Measurements from ENCODE around the gene NRG3.

The NRG3 gene

DNA sequence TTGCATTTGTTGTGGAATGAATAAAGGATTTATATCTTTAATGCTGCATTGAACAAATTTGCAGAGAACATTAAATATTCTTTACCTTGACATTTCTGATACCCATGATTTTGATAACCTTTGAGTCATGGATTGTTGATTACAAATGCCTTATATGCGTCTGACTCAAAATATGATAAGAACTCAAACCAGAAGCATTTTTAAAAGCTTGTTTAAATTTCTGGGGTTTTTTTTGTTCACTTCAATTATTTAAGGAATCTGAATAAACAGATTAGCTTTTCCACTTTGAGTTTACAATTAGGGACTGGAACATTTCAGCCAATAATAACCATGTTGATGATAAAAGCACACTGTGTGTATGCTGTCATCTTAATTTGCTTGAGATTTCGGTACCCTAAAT lies 253.5 kb downstream of the NRG3 start:
- no peak for DNase-seq

DNA sequence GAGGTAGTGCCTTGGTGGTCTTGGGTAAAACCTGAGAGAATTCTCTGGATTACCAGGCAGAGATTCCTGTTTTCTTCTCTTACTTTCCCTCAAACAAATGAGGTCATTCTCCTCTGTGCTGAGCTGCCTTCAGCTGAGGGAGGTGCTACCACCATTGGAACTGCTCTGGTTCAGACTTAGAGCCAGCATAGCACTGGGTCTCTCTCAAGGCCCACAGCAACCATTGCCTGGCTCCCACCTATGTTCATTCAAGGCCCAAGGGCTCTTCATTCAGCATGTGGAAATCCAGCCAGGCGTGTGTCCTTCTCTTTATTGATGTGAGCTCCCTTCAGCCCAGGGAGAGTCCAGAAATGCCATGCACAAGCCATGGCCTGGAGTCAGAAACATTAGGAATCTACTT lies 261.1 kb downstream of the NRG3 start:
- no peak for DNase-seq

DNA sequence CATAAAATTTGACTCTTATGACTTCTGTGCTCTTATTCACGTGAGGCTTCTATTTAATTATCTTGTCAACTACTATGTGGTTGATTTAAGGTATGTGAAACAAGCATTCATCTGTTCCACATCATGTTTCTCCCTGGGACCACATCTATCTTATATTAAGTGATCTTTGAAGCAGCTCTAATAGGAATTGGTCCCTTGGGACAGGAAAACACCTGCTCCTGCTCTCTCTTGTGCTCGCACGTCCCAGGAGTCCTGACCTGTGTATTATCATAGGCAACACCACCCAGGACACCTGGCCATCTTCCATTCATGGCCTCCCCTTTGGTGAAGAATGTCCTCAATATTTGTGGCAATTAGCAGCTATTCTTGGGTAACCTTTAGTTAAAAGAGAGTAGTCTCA lies 269.2 kb downstream of the NRG3 start:
- DNase-seq: no peak

DNA sequence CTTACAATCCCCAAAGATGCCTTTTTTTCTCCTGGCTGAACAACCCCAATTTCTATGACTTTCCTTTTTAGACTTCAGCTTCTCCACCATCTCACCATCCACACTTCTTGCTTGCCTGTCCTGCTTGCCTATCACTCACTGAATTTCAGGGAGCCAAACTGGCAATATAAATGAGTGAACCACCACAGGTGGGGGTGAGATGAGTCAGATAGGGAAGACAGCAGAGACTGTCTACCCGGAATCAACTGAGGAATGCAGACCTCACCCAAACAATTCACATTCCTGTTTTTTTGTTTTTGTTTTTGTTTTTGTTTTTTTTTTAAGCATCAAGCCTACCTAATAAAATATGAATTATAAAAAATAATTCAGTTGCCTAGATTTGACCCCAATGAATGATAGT lies 273.8 kb downstream of the NRG3 start:
- no peak for DNase-seq

DNA sequence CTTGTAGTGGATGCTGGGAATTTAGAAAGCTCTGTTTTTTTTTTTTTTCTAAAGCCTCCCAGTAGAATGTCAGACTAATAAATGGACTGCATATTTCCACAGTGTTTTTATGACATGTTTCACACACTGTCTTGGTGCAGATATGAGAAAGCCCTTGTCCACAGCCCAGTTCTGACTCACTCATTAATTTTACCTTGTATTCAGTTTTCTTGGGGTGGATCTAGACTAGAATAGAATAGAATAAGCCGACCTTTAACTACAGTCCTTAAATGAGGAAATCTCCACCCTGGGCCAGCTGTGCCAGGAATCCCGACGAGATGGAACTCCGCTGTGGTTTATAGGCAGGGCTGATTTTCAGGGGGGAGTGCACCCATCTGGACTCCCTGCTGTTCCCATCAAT lies 274.7 kb downstream of the NRG3 start:
- no peak for DNase-seq

DNA sequence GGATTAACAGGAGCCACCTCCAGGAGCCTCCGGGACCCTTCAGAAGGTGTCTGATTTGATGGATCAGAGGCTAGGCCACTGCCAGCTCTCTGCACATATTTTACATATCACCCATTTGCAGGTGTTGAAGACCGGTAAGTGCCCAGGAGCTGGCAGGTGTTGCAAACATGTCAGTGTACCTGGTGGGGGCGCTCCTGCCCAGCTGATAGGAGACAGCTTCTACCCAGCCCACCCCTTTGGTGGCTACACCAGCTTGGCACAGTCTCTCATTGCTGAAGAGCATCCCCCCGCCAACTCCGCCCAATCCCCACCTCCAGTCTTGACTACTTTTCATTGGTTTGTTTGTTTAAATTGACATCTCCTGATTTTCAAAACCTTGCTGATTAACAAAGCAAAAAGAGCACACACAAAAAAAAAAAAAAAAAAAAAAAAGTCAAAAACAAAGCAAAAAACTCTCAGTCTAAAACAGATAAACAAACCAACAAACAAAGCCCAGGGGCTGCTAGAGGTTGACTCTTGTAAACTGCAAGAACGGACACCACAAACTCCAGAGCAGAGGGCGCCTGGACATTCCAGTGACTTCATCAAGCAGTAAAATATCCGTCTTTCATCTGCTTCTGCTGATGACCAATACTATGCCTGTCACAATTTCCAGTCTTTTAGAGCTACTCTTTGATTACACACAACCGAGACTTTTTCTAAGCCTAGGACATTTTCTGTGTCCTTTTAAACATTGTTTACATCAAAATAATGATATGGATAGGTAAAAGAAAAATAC lies 275.3 kb downstream of the NRG3 start:
- no peak for DNase-seq

DNA sequence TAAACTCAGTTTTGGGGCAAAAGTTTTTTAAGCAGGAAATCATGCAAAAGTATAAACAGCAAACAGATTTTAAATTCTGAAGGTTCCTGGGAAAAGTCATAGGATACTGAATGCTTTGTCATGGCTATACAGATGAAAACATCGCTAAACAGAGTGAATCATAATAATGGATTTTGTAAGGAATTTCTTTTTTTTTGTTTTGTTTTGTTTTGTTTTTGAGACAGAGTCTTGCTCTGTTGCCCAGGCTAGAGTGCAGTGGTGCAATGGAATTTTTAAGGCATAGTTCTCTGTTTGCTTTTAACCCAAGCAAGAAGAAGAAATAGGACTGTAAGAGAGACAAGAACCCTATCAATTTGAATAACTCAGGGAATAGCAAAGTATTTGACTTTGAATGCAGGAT lies 285.3 kb downstream of the NRG3 start:
- DNase-seq: no peak

DNA sequence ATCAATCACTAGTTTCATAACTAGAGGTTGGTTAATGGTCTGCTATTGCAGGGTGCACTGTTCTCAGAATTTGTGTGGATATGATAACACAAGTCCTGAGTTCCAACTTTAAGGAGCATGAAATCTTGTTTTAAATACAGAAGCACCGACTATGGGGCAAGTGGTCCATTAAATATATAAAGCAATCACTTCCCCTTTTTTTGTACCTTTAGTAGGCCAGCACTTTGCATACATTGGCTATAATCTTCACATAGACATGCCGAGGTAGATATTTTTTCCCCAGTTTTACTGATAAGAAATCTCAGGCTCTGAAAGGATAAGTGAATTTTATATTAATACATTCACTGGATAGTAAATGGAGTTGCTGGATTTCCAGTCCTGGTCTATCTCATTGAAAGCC lies 286.3 kb downstream of the NRG3 start:
- no peak for DNase-seq

DNA sequence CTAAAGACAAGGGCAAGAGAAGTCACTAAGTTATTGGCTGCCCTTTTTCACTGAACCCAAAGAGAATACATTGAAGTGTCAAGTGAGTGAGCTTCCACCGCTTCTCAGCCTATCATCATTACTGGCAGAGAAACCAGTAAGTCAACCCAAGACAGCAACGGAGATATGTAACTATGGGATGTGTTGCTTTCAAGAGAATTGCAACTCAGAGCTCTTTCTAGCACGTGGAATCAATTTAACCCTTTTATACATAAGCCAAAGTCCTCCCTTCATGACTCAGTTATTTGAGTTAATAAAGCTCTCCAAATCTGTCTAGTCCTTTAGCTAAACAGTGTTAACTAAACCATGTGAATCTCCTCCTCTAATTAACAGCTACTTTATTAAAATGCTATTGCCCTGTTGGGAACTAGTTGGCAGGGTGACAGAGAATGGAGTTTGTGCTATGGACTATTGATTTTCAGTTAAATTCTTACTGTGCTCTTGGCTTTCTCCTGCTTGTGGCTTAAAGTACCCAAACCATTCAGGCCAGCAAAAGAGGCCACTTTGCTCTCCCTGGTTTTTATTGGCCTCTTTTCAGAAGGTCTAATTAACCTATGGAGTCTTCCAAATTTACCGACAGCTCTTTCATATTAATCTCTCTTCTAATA lies 287.7 kb downstream of the NRG3 start:
- no peak for DNase-seq

DNA sequence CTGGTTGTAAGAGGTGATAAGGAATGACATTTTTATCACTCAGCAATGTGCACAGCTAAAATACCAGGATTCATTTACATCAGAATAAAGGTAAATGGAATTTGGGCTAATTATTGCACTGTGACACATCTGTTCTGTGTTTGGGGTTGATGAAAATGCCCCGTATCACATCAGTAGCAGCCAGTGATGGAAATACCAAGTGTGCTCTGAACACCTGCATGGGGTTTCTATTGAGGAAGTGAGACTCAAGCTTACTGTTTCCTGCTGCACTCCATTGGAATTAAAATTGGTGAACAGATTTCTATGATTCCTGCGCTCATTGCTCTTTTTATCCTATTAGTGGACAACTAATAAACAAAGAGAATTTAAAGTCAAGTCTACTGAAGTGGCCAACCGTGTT lies 296.9 kb downstream of the NRG3 start:
- no peak for DNase-seq

DNA sequence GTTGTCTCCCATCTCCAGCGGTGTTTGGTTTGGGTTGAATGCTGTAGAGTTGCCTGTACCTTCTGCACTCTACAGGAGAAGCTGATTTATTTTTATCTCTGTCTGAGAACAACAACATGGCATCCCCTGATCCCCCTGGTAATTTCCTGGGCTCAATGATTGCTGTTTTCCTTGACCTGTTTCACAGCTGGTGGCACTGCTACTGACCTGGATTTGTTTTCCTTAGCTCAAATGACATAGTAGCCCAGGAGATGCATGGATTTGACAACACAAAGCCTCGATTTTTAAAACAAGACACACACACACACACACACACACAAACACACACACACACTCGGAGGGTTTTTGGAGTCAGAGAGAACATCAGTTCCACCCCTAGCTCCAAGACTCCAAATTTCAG lies 301.6 kb downstream of the NRG3 start:
- DNase-seq: no peak

DNA sequence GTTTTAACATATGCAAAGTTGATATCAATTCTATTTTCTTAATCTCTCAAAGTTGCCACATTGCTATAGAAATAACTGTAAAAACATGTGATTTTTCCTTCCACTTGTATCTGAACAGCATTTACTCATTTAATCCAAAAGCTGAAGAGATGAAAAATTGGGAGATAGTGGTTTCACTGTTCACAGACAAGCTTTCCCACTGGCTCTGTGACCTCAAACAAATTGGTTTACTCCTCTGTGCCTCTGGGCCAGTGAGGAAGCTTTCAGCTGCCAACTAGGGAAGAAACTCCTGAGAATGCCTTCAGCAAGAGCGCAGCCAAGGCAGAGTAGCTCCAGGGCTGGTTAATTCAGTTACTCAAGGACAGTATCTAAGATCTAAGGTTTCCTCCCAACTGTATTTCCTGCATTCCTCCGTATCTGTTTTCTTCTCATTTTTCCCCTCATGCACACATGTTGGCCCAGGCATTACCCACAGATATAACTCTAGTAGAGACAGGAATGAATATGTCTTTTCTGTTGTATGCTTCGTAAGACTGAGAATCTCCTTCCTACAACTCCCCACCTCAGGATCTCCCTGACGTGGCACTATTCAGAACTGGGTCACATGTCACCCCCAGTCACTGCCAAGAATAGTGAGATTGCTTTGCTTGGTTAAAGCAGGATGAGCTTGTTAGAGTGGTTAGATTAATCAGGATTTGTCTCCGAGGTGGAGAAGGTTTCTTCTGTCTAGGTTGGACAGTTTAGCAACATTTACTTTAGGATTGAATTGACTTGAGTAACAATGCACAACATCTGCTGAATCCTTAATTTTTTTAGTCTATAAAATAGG lies 315.7 kb downstream of the NRG3 start:
- DNase-seq: no peak

DNA sequence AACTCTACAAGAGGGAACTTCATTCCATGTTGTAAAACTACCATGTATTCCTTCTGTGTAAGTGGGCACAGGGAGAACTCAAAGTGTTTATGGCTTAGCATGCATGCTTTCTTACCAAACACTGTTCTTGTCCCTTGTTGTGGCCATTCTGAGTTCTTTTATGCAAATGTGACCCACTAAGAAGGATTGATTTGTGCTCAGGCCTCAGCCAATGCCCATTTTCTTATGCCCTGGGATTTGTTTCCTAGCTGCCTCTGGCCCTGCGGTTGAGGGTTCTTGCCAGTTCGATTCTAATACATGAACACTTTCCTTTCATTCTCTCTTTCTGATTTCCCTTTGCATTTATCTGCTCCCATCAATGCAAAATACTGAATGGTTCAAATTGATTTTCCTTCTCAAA lies 316.7 kb downstream of the NRG3 start:
- DNase-seq: no peak

DNA sequence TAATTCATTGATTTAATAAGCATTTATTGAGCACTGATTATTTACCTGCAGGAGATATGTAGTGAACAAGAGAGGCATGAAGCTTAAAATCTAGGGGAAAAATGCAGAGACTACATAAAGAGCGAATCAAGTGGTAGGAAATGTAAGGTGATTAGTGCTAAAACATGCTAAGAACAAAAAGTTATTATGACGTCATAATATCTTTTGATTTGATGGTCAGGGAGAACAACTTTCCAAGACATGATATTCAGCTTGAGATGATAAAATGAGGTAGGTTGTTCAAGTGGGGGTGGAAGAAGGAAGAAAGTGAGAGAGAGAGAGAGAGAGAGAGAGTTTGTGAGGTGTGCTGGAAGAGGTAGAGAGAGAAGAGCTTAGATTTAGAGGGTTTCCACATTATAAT lies 317.7 kb downstream of the NRG3 start:
- DNase-seq: no peak

DNA sequence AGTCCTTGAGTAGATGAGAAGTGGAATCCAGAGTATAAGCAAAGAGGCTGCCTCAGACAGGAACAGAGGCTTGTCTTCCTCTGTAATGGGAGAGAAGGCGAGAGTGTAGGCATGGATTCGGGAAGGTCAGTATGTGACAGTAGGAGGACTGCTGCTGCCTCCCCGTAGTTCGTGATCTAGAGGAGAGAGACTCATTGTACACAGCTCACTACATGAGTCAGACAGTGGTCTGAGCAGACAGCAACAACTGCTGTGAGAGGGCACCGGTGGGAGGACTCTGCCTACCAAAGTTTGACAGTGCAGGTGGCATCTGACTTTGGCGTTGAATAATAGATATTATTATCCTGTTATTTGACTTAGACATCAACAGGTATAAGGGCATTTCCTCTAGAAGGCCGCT lies 319.4 kb downstream of the NRG3 start:
- no peak for DNase-seq

DNA sequence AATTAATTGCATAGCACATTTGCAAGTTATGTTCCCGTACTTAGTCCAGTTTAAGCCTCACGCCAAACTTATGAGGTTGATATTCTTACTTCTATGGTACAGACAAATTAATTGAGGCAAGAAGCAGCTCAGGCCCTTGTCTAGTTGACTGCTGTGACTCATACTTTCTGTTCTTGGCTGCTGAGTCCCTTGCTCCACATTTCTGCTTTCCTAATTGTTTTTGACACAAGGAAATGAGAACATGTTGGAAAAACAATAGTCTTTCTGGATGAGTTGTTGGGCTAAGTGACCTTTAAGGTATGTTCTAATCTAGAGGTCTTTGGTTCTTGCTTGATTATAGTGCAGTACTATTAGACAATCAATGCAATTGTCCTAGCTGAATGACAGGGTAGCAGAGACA lies 331.8 kb downstream of the NRG3 start:
- DNase-seq: no peak

DNA sequence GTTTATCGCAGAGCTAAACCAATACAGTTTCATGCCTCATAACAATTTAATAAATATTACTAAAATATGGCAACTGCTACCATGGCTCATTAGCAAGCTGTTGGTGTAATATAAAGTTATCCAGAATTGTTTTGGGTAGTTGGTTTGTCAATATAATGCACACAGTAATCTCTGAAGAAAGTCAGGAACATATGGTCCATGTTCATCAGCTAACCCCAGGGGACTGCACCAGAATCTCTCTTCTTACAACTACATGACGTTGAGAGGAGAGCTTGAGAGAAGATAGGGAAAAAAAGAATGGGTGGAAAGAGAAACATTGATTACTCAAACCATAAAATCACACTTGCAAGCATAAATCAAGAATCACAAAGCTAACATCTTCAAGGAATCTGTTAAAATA lies 333.7 kb downstream of the NRG3 start:
- no peak for DNase-seq

DNA sequence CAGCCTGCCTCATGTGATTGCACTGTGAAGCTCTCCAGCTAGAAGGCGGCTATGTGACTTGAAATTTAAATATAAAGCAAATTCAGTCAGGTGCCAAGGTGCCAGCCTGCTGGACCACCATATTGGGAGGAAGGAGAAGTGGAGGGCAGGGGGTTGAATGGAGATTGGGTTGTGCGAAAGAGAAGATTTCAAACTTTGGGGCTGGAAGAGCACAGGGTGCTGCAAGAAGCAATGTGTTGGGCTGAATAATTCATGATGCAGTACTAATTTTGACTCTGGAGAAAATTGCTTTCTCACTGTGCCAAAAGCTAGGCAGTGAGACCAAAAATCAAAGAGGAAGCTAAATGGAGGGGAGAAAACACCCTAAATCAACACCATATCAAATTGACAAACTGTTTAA lies 335.3 kb downstream of the NRG3 start:
- DNase-seq: no peak

DNA sequence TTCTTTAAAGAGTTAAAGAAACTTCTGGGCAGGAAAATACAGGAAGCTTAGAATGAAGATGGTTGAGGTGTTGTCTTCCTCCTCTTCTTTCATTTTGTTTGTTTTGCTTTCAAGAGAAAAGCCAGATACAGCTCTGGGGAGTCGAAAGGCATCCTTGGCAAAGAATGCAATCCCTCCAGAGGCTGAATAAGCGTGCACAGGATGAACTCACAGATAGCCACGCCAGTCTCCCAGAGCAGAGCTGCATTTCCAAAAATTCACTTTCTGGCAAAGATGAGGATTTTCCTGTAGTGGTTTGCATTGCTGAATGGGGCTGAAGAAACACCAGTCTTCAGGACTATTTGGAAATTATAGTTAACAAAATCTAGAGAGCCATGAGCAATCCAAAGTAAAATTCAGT lies 336.4 kb downstream of the NRG3 start:
- no peak for DNase-seq

DNA sequence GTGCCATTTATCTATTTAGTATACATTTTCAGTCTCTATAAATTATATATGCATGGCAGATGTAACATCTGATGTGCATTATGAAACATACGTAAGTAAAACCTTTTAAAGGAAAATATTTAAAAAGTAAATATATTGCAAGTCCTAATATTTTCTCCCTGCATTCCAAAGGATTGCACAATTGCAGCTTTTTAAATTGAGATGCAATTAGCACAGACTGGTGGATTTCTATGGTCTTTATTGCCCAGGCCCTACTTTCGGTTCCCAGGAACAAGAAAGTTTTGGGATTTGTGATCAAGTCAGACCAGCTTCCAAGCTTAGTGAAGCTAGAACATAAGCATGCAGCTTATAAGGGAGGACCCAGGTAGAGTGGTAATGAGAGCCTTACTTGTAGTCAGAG lies 337.8 kb downstream of the NRG3 start:
- DNase-seq: no peak

DNA sequence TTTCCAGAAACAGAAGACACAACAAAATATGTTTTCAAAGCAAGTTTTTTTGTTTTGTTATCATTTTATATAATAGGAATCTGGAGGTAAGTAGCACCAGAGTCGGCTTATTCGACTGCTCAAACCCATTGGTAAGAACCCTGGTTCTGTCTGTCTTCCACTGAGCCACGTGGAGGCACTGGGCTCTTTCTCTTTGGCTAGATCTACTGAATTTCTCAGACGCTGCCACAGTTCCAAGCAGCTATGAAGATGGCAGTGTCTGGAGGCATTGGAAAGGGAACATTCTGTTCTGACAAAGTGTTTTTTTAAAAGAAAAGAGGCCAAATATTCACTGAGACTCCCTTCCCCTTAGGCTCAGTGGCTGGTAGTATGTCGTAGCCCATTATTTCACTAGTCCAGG lies 338.8 kb downstream of the NRG3 start:
- DNase-seq: no peak

DNA sequence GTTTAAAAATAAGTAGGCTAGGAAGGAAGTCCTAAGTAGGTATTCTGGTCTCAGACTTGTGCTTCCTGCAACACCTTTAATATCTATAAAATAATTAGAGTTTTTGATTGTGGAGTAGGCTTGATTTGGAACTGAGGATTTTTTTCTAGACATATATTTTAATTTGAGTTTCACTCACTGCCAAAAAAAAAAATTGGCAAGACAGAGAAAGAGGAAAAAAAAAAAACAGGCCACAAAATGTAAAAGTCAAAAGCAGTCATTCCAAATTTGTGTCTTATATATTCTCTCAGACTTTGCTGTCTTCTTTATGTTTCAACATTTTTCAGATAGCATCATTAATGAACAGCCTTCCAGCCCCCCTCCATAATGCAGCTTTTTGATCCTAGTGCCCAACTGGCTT lies 346.1 kb downstream of the NRG3 start:
- DNase-seq: no peak

DNA sequence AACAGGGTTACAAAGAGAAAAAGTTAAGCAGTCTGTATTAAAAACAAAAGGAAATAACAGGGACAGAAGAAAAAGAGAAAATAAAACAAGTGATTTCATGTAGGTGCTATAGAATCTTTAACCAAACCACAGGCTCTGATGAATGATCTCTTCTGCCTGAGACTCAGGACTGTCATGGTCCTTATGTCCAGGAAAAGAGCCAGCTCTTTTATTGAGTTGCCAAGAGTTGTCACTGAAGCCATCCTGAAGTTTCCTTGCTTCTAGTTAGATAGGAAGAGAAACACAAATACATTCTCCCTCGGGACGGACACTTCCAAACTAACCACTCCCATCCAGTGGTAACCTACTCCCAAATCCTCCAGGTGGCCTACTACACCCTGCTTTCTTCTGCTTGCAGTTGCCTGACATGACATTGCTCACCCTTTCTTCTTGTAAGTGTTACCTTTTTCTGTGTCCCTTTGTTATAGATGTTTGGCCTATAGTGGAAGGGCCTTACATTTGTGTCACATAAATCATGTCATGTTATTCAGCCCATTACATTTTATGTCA lies 346.7 kb downstream of the NRG3 start:
- DNase-seq: no peak

DNA sequence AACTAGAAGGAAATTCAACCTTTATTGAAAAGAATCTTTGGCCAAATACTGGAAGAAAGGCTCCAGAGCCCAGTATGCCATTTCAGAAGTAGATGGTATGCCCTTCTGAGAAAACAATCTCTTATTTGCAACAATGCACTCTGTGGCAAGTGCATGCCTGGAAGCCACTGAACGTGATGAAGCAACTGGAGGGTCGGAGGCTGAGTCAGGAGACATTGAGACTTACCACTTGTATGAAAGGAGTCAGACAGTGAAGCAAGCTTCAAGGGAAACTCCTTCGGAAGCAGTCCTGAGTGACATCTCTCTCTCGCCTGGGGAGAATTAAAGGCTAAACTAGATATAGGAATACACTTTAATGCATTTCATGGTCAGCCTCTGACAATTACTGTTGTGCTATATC lies 353.7 kb downstream of the NRG3 start:
- no peak for DNase-seq
